HCT116 (cell line): ENCODE data around the gene COL20A1. TPM values are rescaled to one million over a fixed set of nuclear protein-coding genes. Genes with fewer than 3 reads are reported as not detected.

ENCODE experiments used
- ATAC-seq: fragments of 200-7000 bp; cut with Tn5 transposase; 2 replicates; pipeline ENCODE4 v1.9.1; 2020; ENCODE audit warnings: mild to moderate bottlenecking, moderate library complexity
- BruUV-seq: library from RNA; stranded (reverse); fragments of 400-500 nt; replicated peaks from 2 replicates; lab custom pipeline; 2021; lab: Mats Ljungman, UMichigan
- CTCF ChIA-PET: fragments of 300-600 bp; sonication (Branson Sonifier 250); formaldehyde crosslinking; loops from one replicate; lab custom pipeline; 2021; ENCODE audit warnings: antibody characterized with exemption; lab: Charles Lee
- POLR2A ChIA-PET: fragments of 300-600, 350-600 bp; sonication (Branson Sonifier 250); formaldehyde crosslinking; loops from one replicate; lab custom pipeline; 2021; ENCODE audit warnings: antibody characterized with exemption; lab: Charles Lee
- RAD21 ChIA-PET, 2 experiments: fragments of 300-600 bp; sonication (Branson Sonifier 250); formaldehyde crosslinking; loops; one replicate each; lab custom pipeline; 2023; ENCODE audit warnings: low total read pairs in 2 of 2; ENCODE audit not compliant: uncharacterized antibody in 2 of 2, unreplicated experiment in 2 of 2, low non-redundant PET in 1 of 2; lab: Charles Lee
- DNase-seq: peaks from one replicate; pipeline ENCODE4 v3.0.0-alpha.2; 2010; ENCODE audit warnings: low read depth, low spot score
- H2AFZ ChIP-seq: fragments of 200-600 bp; shearing (Covaris generic), sonication (generic); 2 replicates; pipeline ENCODE4 v1.6.1; 2017; ENCODE audit warnings: low read depth, mixed run types, mixed read lengths, antibody characterized with exemption, low read length; ENCODE audit not compliant: poor library complexity, severe bottlenecking
- H3K27ac ChIP-seq: 2 replicates; pipeline ENCODE4 v1.5.1; 2012; ENCODE audit warnings: low read depth, low read length
- H3K27me3 ChIP-seq: fragments of 200-600 bp; sonication (generic); 2 replicates; pipeline ENCODE4 v1.6.1; 2016; ENCODE audit warnings: mixed run types, low read length, mixed read lengths; ENCODE audit not compliant: insufficient read depth
- H3K36me3 ChIP-seq, 2 experiments: fragments of 200-500 bp in 1 of 2; fragments of 200-600 bp in 1 of 2; sonication (Bioruptor generic) in 1 of 2; sonication (generic) in 1 of 2; 2 replicates each; pipeline versions ENCODE4 v1.5.1 to v1.6.1; 2014 to 2016; ENCODE audit warnings: low read length in 2 of 2, inconsistent platforms in 1 of 2, mixed read lengths in 1 of 2, mixed run types in 1 of 2; ENCODE audit not compliant: insufficient read depth in 2 of 2, control insufficient read depth in 1 of 2
- H3K4me1 ChIP-seq, 2 experiments: fragments of 200-600 bp in 1 of 2; sonication (generic) in 1 of 2; 2 replicates each; pipeline versions ENCODE4 v1.5.1 to v1.6.1; 2012 to 2017; ENCODE audit warnings: low read length in 2 of 2, inconsistent platforms in 1 of 2, mild to moderate bottlenecking in 1 of 2, mixed read lengths in 1 of 2, mixed run types in 1 of 2, moderate library complexity in 1 of 2; ENCODE audit not compliant: insufficient read depth in 2 of 2, control insufficient read depth in 1 of 2
- H3K4me2 ChIP-seq: fragments of 200-600 bp; sonication (generic); 2 replicates; pipeline ENCODE4 v1.6.1; 2017; ENCODE audit warnings: mixed run types, low read length, mixed read lengths
- H3K4me3 ChIP-seq, 2 experiments: fragments of 200-600 bp in 1 of 2; sonication (generic) in 1 of 2; replicated peaks in 1 of 2; 2 replicates each; pipeline ENCODE4 v1.5.1; 2011 to 2016; ENCODE audit warnings: low read length in 2 of 2, control low read depth in 1 of 2, low read depth in 1 of 2, mild to moderate bottlenecking in 1 of 2, mixed read lengths in 1 of 2, mixed run types in 1 of 2
- H3K79me2 ChIP-seq: fragments of 200-600 bp; sonication (generic); 2 replicates; pipeline ENCODE4 v1.6.1; 2017; ENCODE audit warnings: mild to moderate bottlenecking, mixed run types, low read length, moderate library complexity, mixed read lengths; ENCODE audit not compliant: insufficient read depth
- H3K9ac ChIP-seq: fragments of 200-600 bp; sonication (generic); 2 replicates; pipeline ENCODE4 v1.6.1; 2016; ENCODE audit warnings: low read length, mixed read lengths
- H3K9me2 ChIP-seq: fragments of 200-600 bp; sonication (generic), shearing (Covaris generic); 2 replicates; pipeline ENCODE4 v1.6.1; 2017; ENCODE audit warnings: mixed run types, mild to moderate bottlenecking, moderate library complexity; ENCODE audit not compliant: insufficient read depth
- H3K9me3 ChIP-seq, 2 experiments: fragments of 200-500 bp in 1 of 2; fragments of 200-600 bp in 1 of 2; sonication (Bioruptor generic) in 1 of 2; sonication (generic) in 1 of 2; 2 replicates each; pipeline ENCODE4 v1.6.1; 2014 to 2017; ENCODE audit warnings: low read length in 2 of 2, mixed read lengths in 2 of 2, inconsistent platforms in 1 of 2, low read depth in 1 of 2, mild to moderate bottlenecking in 1 of 2, mixed run types in 1 of 2, moderate library complexity in 1 of 2; ENCODE audit not compliant: control insufficient read depth in 1 of 2, insufficient read depth in 1 of 2
- H4K20me1 ChIP-seq: fragments of 200-600 bp; sonication (generic), shearing (Covaris generic); 2 replicates; pipeline ENCODE4 v1.6.1; 2017; ENCODE audit warnings: mixed run types, mild to moderate bottlenecking, moderate library complexity; ENCODE audit not compliant: insufficient read depth
- ATF3 ChIP-seq: IDR thresholded peaks from 2 replicates; pipeline ENCODE4 v1.6.1; 2012
- CBX3 ChIP-seq: IDR thresholded peaks from 2 replicates; pipeline ENCODE4 v1.6.1; 2012; ENCODE audit warnings: low read depth
- CEBPB ChIP-seq: IDR thresholded peaks from 2 replicates; pipeline ENCODE4 v1.6.1; 2012; ENCODE audit warnings: low read depth
- EGR1 ChIP-seq: IDR thresholded peaks from 2 replicates; pipeline ENCODE4 v1.6.1; 2012; ENCODE audit warnings: low read depth
- ELF1 ChIP-seq: IDR thresholded peaks from 2 replicates; pipeline ENCODE4 v1.6.1; 2012; ENCODE audit warnings: low read depth, borderline replicate concordance
- EZH2 ChIP-seq: fragments of 200-600 bp; sonication (generic); IDR thresholded peaks from 2 replicates; pipeline ENCODE4 v1.6.1; 2017; ENCODE audit warnings: antibody characterized with exemption, mixed run types
- EZH2phosphoT487 ChIP-seq: fragments of 200-600 bp; IDR thresholded peaks from 2 replicates; pipeline ENCODE4 v1.6.1; 2018; ENCODE audit warnings: antibody characterized with exemption, borderline replicate concordance
- FOSL1 ChIP-seq: IDR thresholded peaks from 2 replicates; pipeline ENCODE4 v1.6.1; 2012; ENCODE audit warnings: low read depth
- JUND ChIP-seq: IDR thresholded peaks from 2 replicates; pipeline ENCODE4 v1.6.1; 2012
- MAX ChIP-seq: IDR thresholded peaks from 2 replicates; pipeline ENCODE4 v1.6.1; 2012
- POLR2A ChIP-seq: IDR thresholded peaks from 2 replicates; pipeline ENCODE4 v1.7.0; 2011; ENCODE audit warnings: borderline replicate concordance; ENCODE audit not compliant: insufficient read depth, insufficient read length; ENCODE audit errors: extremely low read depth
- POLR2AphosphoS5 ChIP-seq: IDR thresholded peaks from 2 replicates; pipeline ENCODE4 v1.6.1; 2011; ENCODE audit warnings: mild to moderate bottlenecking, low read depth, low read length, moderate library complexity
- RAD21 ChIP-seq: IDR thresholded peaks from 2 replicates; pipeline ENCODE4 v1.6.1; 2012; ENCODE audit warnings: low read depth, mild to moderate bottlenecking
- SIN3A ChIP-seq: IDR thresholded peaks from 2 replicates; pipeline ENCODE4 v1.6.1; 2012; ENCODE audit warnings: low read depth
- SRF ChIP-seq: IDR thresholded peaks from 2 replicates; pipeline ENCODE4 v1.6.1; 2012; ENCODE audit warnings: low read depth
- TCF7L2 ChIP-seq: IDR thresholded peaks from 2 replicates; pipeline ENCODE4 v1.7.0; 2011; ENCODE audit warnings: borderline replicate concordance, inconsistent platforms; ENCODE audit not compliant: insufficient read depth, insufficient read length; ENCODE audit errors: extremely low read depth
- YY1 ChIP-seq: IDR thresholded peaks from 2 replicates; pipeline ENCODE4 v1.6.1; 2011; ENCODE audit warnings: low read length, low read depth, moderate library complexity, mild to moderate bottlenecking; ENCODE audit not compliant: insufficient replicate concordance; ENCODE audit errors: extremely low read depth
- ZFX ChIP-seq: fragments of 450-650 bp; IDR thresholded peaks from 2 replicates; pipeline ENCODE4 v1.6.1; 2017
- ZNF274 ChIP-seq: fragments of 200-500 bp; sonication (Bioruptor generic); IDR thresholded peaks from 2 replicates; pipeline ENCODE4 v1.6.1; 2014; ENCODE audit warnings: mild to moderate bottlenecking, low read depth, low read length, inconsistent platforms
- intact Hi-C: fragments of 100-400 bp; cut with micrococcal nuclease; formaldehyde crosslinking; loops from 2 replicates; pipeline ENCODE4 v1.10.0; 2022
- total RNA-seq: library from RNA; stranded (reverse); gene quantifications from one replicate; pipeline ENCODE4 v1.2.1, GENCODE V29; 2021; ENCODE audit not compliant: unreplicated experiment
- TF ChIP-seq, protein P1 (sequence below), 3 experiments: fragments of 200-600 bp in 1 of 3; sonication (generic) in 1 of 3; IDR thresholded peaks in 2 of 3; conservative IDR thresholded peaks in 1 of 3; 2 replicates each; pipeline ENCODE4 v1.5.1; 2012 to 2017; ENCODE audit warnings: low read depth in 2 of 3, low read length in 2 of 3, antibody characterized with exemption in 1 of 3, borderline replicate concordance in 1 of 3, control low read depth in 1 of 3, mild to moderate bottlenecking in 1 of 3, mixed read lengths in 1 of 3, mixed run types in 1 of 3, moderate library complexity in 1 of 3; ENCODE audit not compliant: insufficient read depth in 1 of 3

The COL20A1 gene
- total RNA-seq, 1 experiment from 2014 or later, result 0.34 TPM

GRCh38 chr20:63295846-63296245, 2.9 kb downstream of the COL20A1 start (continued):
- TF ChIP-seq, protein P1, sequence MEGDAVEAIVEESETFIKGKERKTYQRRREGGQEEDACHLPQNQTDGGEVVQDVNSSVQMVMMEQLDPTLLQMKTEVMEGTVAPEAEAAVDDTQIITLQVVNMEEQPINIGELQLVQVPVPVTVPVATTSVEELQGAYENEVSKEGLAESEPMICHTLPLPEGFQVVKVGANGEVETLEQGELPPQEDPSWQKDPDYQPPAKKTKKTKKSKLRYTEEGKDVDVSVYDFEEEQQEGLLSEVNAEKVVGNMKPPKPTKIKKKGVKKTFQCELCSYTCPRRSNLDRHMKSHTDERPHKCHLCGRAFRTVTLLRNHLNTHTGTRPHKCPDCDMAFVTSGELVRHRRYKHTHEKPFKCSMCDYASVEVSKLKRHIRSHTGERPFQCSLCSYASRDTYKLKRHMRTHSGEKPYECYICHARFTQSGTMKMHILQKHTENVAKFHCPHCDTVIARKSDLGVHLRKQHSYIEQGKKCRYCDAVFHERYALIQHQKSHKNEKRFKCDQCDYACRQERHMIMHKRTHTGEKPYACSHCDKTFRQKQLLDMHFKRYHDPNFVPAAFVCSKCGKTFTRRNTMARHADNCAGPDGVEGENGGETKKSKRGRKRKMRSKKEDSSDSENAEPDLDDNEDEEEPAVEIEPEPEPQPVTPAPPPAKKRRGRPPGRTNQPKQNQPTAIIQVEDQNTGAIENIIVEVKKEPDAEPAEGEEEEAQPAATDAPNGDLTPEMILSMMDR (IDR thresholded peaks at IDR 0.05 in 2 of 3, conservative IDR thresholded peaks at IDR 0.05 in 1 of 3; ENCODE audit: borderline replicate concordance in 1 of 3, insufficient read depth in 1 of 3, low read depth in 2 of 3, low read length in 2 of 3), result no peak
- TF ChIP-seq EGR1, result no peak
- no peak for TF ChIP-seq EZH2phosphoT487
- no peak for TF ChIP-seq TCF7L2
- no peak for TF ChIP-seq EZH2

DNA sequence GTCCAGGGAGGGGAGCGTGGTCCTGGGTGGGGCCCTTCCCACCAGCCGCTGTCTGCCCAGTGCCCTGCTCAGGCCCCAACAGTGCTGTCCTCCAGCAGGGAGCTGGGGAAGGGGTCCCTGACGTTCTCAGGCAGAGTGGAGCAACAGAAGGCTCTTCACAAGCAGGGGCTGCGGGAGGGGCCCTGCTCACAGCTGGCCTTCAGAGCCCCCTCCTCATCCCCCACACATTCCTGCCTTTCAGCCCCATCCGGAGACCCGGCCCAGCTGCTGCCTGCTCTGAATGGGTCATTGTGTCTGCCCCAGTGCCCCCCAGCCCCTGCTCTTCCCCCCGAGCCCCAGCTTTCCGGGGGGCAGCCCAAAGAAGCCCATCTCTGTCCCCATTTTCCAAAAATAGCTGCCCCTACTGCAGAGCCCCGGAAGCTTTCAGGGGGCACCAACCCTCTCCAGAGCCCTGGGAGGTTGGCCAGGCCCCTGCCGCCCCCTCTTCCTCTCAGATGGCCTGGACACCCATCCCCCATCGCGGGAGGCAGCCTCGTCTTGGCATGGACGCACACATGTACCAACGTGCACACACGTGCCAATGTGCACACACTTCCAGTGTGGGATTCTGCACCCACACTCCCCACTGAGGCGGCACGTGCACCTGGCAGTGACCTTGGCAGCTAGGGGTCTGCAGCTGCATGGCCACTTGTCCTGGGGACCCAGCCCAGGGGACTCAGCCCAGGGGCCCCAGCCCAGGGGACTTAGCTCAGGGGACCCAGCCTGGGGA, 3.7 kb downstream of the COL20A1 start:
- H3K9ac ChIP-seq, result no peak overlapping the region
- DNase-seq, result no peak
- peaks cover 0 to 4% of the 10 kb centered on the region in 2 experiments; a peak in 1 of 4 replicates for H3K4me1 ChIP-seq
- H3K36me3 ChIP-seq, result no peaks in the 10 kb centered on the region
- CTCF ChIA-PET, result interaction anchor here (1.1 kb wide), 1 partner anchor 73 kb away, joined by 3 read pairs; no protein-coding TSS in a partner anchor
- TF ChIP-seq FOSL1, result no peak
- TF ChIP-seq ZFX, result no peak
- TF ChIP-seq ELF1, result no peak
- no peak for TF ChIP-seq CBX3
- TF ChIP-seq RAD21, result no peak
- no peak for TF ChIP-seq MAX
- no peak for TF ChIP-seq YY1
- no peak for TF ChIP-seq ATF3
- TF ChIP-seq SRF, result no peak
- no peak for TF ChIP-seq TCF7L2
- TF ChIP-seq POLR2AphosphoS5, result no peak
- no peak for TF ChIP-seq CEBPB
- TF ChIP-seq JUND, result no peak
- no peak for TF ChIP-seq EGR1
- no peak for TF ChIP-seq EZH2
- TF ChIP-seq SIN3A, result no peak
- TF ChIP-seq ZNF274, result no peak
- TF ChIP-seq POLR2A, result no peak
- TF ChIP-seq, all 23 proteins: peak for 0
- no peaks in the 10 kb centered on the region for H3K9me3 ChIP-seq
- intact Hi-C loops, result no loop called here
- no peak overlapping the region for H3K4me3 ChIP-seq
- H3K4me2 ChIP-seq, result no peak overlapping the region
- ChIA-PET RAD21 (no interaction called here), POLR2A (no interaction called here)
- BruUV-seq, result no TSS peak
- no peak overlapping the region for H2AFZ ChIP-seq
- no peaks in the 10 kb centered on the region for H3K9me2 ChIP-seq
- no peak overlapping the region for H3K27ac ChIP-seq
- no peaks in the 10 kb centered on the region for H4K20me1 ChIP-seq
- no peaks in the 10 kb centered on the region for H3K79me2 ChIP-seq
- peaks cover 3% of the 10 kb centered on the region; the same call in 1 of the 2 replicates for H3K27me3 ChIP-seq
- no peak for ATAC-seq
